Tongue (tissue), 2 donors: ENCODE data around the gene HIRA. TPM values are rescaled to one million over a fixed set of nuclear protein-coding genes. Genes with fewer than 3 reads are reported as not detected.
A peak's percentile ranks its signal among the peaks of the same experiment; 100 is the strongest.
"Not testable (repeated sequence)": the region's sequence is repeated elsewhere in the genome, so short reads cannot be mapped to it uniquely, and the experiment has no call there.

Source experiments
- DNase-seq: peaks from one replicate; pipeline ENCODE4 v3.0.0-alpha.2; 2015
- total RNA-seq: library from RNA; depleted of rRNA; stranded (reverse); fragments of >200 nt; gene quantifications from one replicate; pipeline ENCODE4 v1.2.3, GENCODE V29; 2014

The HIRA gene
- total RNA-seq, 1 donor from 2014 or later: 19.3 TPM

GRCh38 chr22:19385221-19385906 lies 46.2 kb downstream of the HIRA start:
- DNase-seq: no peak

- DNase-seq: no peak
These were observed 48.2 kb downstream of the HIRA start for GRCh38 chr22:19383292-19383691.

DNA sequence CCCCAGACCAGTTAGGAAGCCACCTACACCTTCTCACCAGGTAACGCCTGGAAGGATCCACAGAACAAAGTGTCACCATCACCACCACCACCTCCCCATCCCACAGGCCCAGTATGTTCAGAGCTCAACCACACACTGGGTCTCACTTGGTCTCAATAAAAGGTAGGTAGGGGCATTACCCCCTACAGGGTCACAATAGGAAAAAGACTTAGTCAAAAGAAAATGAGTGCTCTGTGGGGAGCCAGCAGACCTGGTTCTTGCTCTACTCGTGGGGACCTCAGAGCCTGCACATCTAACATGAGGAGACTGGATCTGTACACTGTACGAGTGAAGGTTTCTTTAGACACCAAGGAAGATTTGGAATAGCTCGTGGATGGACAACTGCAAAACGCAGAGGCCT lies 49.3 kb downstream of the HIRA start:
- DNase-seq: no peak

DNA sequence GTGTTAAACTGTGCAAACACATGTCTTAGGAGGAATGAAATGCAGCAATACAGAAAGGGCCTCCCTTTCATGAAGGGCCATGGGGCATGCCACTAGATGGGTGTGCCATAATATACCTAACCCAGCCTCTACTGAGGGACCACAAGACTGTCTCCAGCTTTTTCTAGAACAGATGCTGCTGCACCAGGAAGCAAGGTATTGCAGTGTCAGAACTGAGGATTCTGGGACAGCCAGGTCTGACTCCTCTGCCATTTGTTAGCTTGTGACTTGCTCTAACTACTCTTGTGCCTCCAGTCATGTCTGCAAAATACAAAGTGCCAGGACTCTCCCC lies 53.2 kb downstream of the HIRA start:
- DNase-seq: no peak

GRCh38 chr22:19377565-19378343 lies 53.8 kb downstream of the HIRA start:
- no peak for DNase-seq

- no peak for DNase-seq
These were observed 54.6 kb downstream of the HIRA start for GRCh38 chr22:19376971-19377370.

GRCh38 chr22:19376247-19376646 lies 55.3 kb downstream of the HIRA start:
- no peak for DNase-seq

DNA sequence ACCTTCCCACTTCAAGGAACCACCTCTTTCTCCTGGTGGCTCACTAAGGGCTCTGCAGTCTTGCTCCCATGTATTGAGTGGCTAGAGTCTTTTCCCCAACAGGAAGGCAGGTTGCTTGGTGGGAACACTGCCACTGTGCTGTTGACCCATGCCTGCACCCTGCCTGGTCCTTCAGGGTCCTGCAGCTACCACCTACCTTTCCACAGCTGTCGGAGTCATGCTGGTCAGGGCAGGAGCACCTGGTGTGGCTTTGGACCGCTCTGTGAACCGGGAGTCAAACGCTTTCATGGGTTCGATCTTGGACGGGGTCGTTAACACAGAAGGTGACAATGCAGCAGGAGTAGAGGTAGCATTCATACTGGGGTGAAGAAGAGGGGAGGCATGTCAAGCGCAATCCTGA lies 56.1 kb downstream of the HIRA start:
- no peak for DNase-seq

GRCh38 chr22:19374410-19374809 lies 57.1 kb downstream of the HIRA start:
- DNase-seq: no peak

DNA sequence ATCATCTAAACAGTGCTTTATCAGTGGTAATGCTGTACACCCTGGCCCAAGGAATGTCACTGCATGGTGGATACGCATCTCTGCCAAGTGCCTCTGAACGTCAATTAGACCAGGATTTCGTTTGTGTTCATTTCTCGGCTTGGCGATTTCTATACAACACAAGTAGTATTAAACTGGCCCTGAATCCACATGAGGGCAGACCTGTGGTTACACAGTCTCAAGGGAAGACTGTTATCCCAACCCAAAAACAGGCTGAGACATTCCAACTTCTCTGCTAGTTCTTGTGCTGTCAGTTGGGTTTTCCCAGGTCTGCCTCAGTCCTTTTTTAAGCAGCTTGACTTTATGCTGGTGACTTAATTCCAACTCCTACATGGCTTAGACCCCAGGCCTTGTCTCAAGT lies 58.1 kb downstream of the HIRA start:
- no peak for DNase-seq

- no peak for DNase-seq
These were observed 59.6 kb downstream of the HIRA start for GRCh38 chr22:19371893-19372292.

- DNase-seq: no peak
These were observed 62.7 kb downstream of the HIRA start for GRCh38 chr22:19368876-19369275.

- DNase-seq: no peak
These were observed 63.7 kb downstream of the HIRA start for GRCh38 chr22:19367763-19368367.

DNA sequence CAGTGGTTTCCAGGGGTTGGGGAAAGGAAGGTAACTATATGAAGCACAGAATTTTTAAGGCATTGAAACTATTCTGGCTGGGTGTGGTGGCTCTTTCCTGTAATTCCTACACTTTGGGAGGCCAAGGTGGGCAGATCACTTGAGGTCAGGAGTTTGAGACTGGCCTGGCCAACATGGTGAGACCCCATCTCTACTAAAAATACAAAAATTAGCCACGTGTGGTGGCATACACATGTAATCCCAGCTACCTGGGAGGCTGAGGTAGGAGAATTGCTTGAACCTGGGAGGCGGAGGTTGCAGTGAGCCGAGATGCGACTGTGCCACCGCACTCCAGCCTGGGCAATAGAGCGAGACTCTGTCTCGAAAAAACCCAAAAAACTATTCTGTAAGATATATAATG lies 68.0 kb downstream of the HIRA start:
- DNase-seq: not testable (repeated sequence)

DNA sequence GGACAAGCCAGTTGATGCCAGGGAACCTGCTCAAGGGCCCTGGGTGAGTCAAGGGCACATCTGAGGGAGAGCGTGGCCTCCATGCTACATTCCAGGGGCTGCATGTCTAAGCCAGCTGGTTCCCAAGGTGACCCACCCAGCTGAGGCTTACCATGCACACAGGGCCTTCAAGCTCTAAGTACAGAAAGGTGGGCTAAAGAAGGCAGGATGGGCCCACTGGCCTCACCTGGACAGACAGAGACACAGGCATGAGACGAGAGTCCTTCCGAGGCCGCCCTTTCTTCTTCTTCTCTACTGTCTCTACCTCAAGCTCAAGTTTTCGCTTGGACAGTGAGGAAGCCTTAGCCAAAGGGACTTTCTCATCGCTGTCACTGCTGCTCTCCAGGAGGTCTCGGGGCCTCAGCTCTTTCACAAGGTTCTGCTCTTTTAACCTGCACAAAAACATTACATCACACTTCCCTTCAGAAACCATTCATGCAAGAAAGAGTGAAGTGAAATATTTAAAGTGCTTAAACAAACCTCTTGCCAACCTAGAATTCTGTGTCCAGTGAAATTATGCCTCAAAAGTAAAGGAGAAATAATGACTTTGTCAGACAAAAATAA lies 69.9 kb downstream of the HIRA start:
- DNase-seq: peak; percentile 12

DNA sequence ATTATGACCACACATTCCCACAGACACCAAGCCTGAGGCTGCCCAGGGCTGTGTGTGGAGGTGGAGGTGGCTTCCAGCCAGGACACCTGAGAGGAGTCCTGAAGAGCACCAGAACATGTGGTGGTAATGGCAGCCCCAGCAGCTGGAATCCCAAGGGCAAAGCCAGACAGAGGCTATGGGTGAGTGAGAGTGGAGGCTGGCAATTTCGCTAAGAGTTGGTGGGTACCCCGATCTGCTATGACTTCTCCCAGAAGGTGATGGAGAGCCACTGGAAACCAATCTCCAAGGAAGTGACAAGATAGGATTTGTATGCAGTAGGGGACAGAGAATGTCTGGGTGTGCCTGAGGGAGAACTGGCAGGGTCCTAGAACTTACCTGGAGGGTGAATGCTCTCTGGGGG lies 70.7 kb downstream of the HIRA start:
- no peak for DNase-seq

DNA sequence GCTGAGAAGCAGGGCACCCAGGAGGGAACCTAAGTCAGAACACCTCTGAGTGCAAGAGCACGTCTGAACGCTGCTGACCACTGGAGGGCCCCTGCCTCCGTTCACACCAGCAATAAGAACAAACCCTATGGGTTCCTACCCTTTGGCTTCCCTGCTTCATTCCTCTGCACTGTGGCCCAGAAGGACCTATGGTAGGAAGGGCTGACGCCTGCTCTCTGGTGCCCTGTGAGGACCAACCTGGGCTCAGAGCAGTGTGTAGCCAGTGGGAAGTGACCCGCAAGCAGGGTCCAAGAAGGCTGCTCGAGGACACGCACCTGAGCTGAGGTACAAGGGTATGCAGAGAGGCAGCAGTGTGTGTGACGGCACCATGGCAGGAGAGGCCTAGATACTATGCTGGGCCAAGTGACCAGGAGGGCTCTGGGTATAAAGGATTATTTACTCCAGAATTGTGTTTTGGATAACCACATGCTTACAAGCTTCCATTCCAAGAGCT lies 71.2 kb downstream of the HIRA start:
- no peak for DNase-seq

DNA sequence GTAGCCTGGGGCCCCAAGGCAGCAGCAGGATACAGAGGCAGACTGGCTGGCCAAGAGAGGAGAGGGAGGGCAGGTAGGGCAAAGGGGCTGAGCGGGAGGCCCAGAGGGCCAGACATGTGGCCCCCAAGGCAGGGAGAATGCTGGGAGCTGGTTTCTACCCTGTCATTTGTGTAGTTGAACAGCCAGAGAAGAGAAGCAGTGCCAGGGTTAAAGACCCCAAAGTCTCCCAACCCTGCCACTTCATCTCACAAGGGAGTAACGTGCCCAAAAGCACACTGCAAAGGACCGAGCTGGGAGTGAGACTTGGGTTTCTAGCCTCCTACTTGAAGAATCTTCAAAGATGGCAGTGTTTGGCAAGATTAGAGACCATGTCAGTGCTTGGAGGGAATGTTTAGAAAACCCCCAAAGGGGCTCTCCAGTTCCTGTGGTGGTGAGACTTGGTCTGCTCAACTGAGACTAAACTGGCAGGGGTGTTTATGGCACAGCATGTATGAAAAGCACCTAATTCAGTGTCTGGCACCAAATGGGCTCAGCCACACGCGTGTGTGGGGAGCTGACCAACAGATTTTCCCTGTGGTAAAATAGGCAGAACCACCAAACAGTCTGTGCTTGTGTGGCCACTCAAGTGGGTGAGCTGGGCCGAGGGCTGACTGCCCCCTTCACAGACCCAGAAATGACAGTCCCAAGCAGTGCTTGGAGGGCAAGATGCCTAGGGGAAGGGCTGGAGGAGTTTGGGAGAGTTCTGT lies 71.8 kb downstream of the HIRA start:
- DNase-seq: no peak

DNA sequence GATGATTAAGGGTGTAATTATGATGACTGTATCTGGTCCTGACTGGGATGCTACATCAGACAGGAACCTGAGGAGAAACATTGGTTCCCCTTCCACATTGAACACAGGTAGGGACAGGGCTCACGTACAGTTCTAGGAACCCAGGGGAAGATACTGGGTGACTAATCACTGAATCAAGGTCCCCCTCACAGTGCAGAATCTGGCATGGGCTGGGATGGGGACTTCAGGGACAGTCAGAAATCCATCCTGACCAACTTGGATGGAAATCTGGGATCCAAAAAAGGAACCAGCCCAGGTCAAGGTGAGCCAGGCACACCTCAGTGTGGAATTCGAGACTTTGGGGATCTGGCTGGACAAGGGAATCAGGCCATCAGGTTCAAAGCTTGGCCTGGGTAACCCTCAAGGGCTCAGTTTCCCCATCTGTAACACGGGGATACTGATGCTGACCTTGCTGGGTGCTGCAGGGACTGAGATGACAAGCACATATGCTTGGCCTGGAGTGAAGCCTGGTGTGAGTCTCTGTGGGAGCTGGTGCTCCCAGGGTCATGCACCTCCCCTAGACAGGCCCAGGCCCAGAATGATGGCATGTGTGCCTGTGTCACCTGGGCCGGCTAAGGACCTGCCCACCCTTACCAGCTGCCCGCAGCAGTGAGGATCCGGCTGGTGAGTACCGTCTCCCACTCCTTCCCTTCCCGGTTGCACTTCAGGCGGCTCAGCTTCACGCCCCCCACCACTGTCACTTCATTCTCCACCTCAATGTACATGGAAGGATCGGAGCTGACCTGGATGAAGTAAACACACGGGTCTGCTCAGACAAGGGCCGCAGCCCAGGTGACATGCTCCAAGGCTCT lies 72.6 kb downstream of the HIRA start:
- no peak for DNase-seq

DNA sequence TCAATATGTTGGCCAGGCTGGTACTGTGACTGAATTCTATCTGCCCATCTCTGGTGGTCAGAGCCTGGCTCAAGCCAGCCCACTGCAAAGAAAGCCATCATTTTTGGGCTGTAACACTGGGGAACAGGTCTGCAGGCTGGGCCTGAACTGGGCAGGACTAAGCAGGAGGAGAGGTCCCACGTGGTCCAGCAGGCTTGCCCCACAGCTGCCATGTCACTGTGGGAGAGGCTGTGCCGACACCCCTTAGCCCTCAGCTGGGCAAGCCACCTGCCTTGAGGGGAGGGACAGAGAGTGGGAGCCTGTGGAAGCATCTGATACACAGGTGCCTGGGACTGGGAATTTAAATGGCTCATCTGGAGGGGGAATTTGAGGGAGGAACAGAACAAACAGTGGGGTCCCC lies 73.3 kb downstream of the HIRA start:
- no peak for DNase-seq
